IPS DF 6.9 (cell line): Measurements from ENCODE around the gene AOPEP.

Experiments used
- DNase-seq: peaks from one replicate; pipeline ENCODE4 v3.0.0-alpha.2; 2013; ENCODE audit warnings: low read depth, low spot score
- H3K27ac ChIP-seq: one replicate; pipeline ENCODE4 v1.5.1; 2013; ENCODE audit warnings: low read length, control low read depth
- H3K27me3 ChIP-seq: 2 replicates; pipeline ENCODE4 v1.6.1; 2013; ENCODE audit warnings: mild to moderate bottlenecking, low read length; ENCODE audit not compliant: control insufficient read depth, insufficient read depth
- H3K36me3 ChIP-seq: 2 replicates; pipeline ENCODE4 v1.6.1; 2013; ENCODE audit warnings: low read length; ENCODE audit not compliant: control insufficient read depth, insufficient read depth
- H3K4me1 ChIP-seq: 2 replicates; pipeline ENCODE4 v1.6.1; 2013; ENCODE audit warnings: low read length; ENCODE audit not compliant: control insufficient read depth, insufficient read depth
- H3K4me3 ChIP-seq: 2 replicates; pipeline ENCODE4 v1.5.1; 2013; ENCODE audit warnings: mild to moderate bottlenecking, low read length
- H3K9me3 ChIP-seq: 2 replicates; pipeline ENCODE4 v1.6.1; 2013; ENCODE audit warnings: low read length, inconsistent platforms; ENCODE audit not compliant: control insufficient read depth, insufficient read depth
- whole genome bisulfite sequencing: extraction: QIAGEN DNeasy Blood & Tissue Kit; methylation state at CpG from one replicate; pipeline ENCODE4 v1.1.7; 2013; ENCODE audit warnings: mixed read lengths, missing lambda C conversion rate; ENCODE audit not compliant: insufficient read length, insufficient coverage; 5-methylcytosine and 5-hydroxymethylcytosine counted together

AOPEP gene

GRCh38 chr9:94987731-94988130 is 261.2 kb downstream of the AOPEP start:
- DNase-seq = no peak
- no peak overlapping the region for H3K4me3 ChIP-seq
- H3K4me1 ChIP-seq = no peaks in the 10 kb centered on the region
- H3K27me3 ChIP-seq = no peaks in the 10 kb centered on the region
- no peaks in the 10 kb centered on the region for H3K9me3 ChIP-seq
- H3K36me3 ChIP-seq = no peaks in the 10 kb centered on the region
- no CpG with 5 or more reads among the region's 1 CpG for WGBS
- no peak overlapping the region for H3K27ac ChIP-seq

- Histone ChIP-seq H3K9me3 (no peaks in the 10 kb centered on the region), H3K27ac (no peak overlapping the region), H3K36me3 (no peaks in the 10 kb centered on the region), H3K4me3 (no peak overlapping the region), H3K4me1 (no peaks in the 10 kb centered on the region), H3K27me3 (no peaks in the 10 kb centered on the region)
- no CpG with 5 or more reads among the region's 8 CpGs for WGBS
- DNase-seq = no peak
Observed at GRCh38 chr9:94990897-94991561, 264.5 kb downstream of the AOPEP start.

- WGBS = no CpG with 5 or more reads among the region's 15 CpGs
- DNase-seq = no peak
Observed at GRCh38 chr9:94991961-94992907, 265.7 kb downstream of the AOPEP start.

GRCh38 chr9:94993160-94993820 is 266.8 kb downstream of the AOPEP start:
- Histone ChIP-seq H3K4me1 (no peaks in the 10 kb centered on the region), H3K4me3 (no peak overlapping the region), H3K27ac (no peak overlapping the region)

More at GRCh38 chr9:94991961-94992907, 265.7 kb downstream of the AOPEP start:
- H3K36me3 ChIP-seq = no peaks in the 10 kb centered on the region
- no peak overlapping the region for H3K27ac ChIP-seq
- no peak overlapping the region for H3K4me3 ChIP-seq
- no peaks in the 10 kb centered on the region for H3K9me3 ChIP-seq
- no peaks in the 10 kb centered on the region for H3K27me3 ChIP-seq
- H3K4me1 ChIP-seq = no peaks in the 10 kb centered on the region

GRCh38 chr9:94993821-94994165 is 267.3 kb downstream of the AOPEP start:
- Histone ChIP-seq H3K4me3 (no peak overlapping the region), H3K36me3 (no peaks in the 10 kb centered on the region), H3K27ac (no peak overlapping the region), H3K27me3 (no peaks in the 10 kb centered on the region), H3K4me1 (no peaks in the 10 kb centered on the region), H3K9me3 (no peaks in the 10 kb centered on the region)
- DNase-seq = no peak
- no CpG with 5 or more reads among the region's 7 CpGs for WGBS

More at GRCh38 chr9:94993160-94993820, 266.8 kb downstream of the AOPEP start:
- H3K27me3 ChIP-seq = no peaks in the 10 kb centered on the region
- DNase-seq = no peak
- no peaks in the 10 kb centered on the region for H3K9me3 ChIP-seq
- WGBS = no CpG with 5 or more reads among the region's 9 CpGs
- H3K36me3 ChIP-seq = no peaks in the 10 kb centered on the region

- H3K4me1 ChIP-seq = no peaks in the 10 kb centered on the region
- H3K4me3 ChIP-seq = no peak overlapping the region
- H3K27ac ChIP-seq = no peak overlapping the region
- H3K9me3 ChIP-seq = no peaks in the 10 kb centered on the region
- no peak for DNase-seq
- no peaks in the 10 kb centered on the region for H3K36me3 ChIP-seq
- WGBS = no CpG with 5 or more reads among the region's 3 CpGs
- H3K27me3 ChIP-seq = no peaks in the 10 kb centered on the region
Observed at GRCh38 chr9:94995048-94995693, 268.7 kb downstream of the AOPEP start.

- no peaks in the 10 kb centered on the region for H3K4me1 ChIP-seq
- no CpG with 5 or more reads among the region's 1 CpG for WGBS
- DNase-seq = no peak
- H3K27ac ChIP-seq = no peak overlapping the region
- no peaks in the 10 kb centered on the region for H3K9me3 ChIP-seq
- no peaks in the 10 kb centered on the region for H3K27me3 ChIP-seq
- no peak overlapping the region for H3K4me3 ChIP-seq
- H3K36me3 ChIP-seq = no peaks in the 10 kb centered on the region
Observed at GRCh38 chr9:94996641-94997040, 270.1 kb downstream of the AOPEP start.

- Histone ChIP-seq H3K4me1 (no peaks in the 10 kb centered on the region), H3K9me3 (no peaks in the 10 kb centered on the region), H3K4me3 (no peak overlapping the region), H3K36me3 (no peaks in the 10 kb centered on the region), H3K27me3 (peaks cover 2% of the 10 kb centered on the region; the same call in 1 of the 2 replicates), H3K27ac (no peak overlapping the region)
- no CpG with 5 or more reads among the region's 5 CpGs for WGBS
- no peak for DNase-seq
Observed at GRCh38 chr9:94997727-94998126, 271.2 kb downstream of the AOPEP start.

GRCh38 chr9:94999832-95000231 is 273.3 kb downstream of the AOPEP start:
- H3K27ac ChIP-seq = no peak overlapping the region
- peaks cover 2% of the 10 kb centered on the region; the same call in 1 of the 2 replicates for H3K27me3 ChIP-seq
- no CpG with 5 or more reads among the region's 3 CpGs for WGBS
- H3K9me3 ChIP-seq = no peaks in the 10 kb centered on the region
- H3K36me3 ChIP-seq = no peaks in the 10 kb centered on the region
- no peak overlapping the region for H3K4me3 ChIP-seq
- no peak for DNase-seq
- no peaks in the 10 kb centered on the region for H3K4me1 ChIP-seq

GRCh38 chr9:95000821-95001220 is 274.3 kb downstream of the AOPEP start:
- no peak for DNase-seq
- H3K36me3 ChIP-seq = no peaks in the 10 kb centered on the region
- H3K4me1 ChIP-seq = no peaks in the 10 kb centered on the region
- H3K4me3 ChIP-seq = no peak overlapping the region
- no peak overlapping the region for H3K27ac ChIP-seq
- H3K9me3 ChIP-seq = no peaks in the 10 kb centered on the region
- H3K27me3 ChIP-seq = peaks cover 2% of the 10 kb centered on the region; the same call in 1 of the 2 replicates
- no CpG with 5 or more reads among the region's 6 CpGs for WGBS
